ENCODE measurements around the gene LPAR1.

Gene LPAR1

DNA sequence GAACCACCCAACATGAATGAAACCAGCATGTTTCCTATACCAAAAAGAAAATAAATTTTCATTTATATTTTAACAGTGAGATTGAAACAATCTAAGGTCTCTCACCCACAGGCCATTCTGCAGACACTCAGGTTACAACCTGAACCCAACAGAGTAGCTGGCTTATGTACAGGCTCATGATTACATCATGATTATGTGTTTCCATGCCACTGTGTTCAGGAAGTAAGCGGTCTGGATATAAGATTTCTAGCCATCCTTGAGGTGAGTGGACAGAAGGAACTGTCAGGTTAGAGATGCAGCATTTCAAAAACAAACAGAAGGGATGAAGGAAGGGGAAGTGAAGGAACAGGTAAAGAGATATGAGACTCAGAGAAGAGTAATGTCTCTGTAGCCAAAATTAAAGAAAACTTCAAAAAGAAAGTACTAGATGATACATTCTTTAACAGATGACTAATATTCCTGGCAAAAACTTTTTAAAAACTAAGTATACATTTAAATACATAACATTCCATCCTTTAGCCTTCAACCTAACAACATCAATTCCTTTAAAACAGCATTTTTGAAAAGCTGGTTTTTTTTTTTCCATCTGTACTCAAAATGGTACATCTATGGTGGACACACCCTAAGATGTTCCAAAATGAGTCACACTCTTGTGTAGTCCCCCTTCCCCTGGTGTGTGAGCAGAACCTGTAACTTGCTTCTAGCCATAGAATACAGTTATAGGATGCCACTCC lies 119.8 kb downstream of the LPAR1 start:
- no peaks in the 10 kb centered on the region for H3K36me3 Mint-ChIP-seq (ENCODE audit: insufficient read depth)
- no peaks in the 10 kb centered on the region for H3K4me1 Mint-ChIP-seq
- H3K27ac Mint-ChIP-seq (ENCODE audit: low read depth): no peak overlapping the region
- ATAC-seq (replicated peaks; ENCODE audit: extremely low read depth, poor library complexity, severe bottlenecking): no peak
- H3K9me3 Mint-ChIP-seq: peaks cover 7% of the 10 kb centered on the region
- no peaks in the 10 kb centered on the region for H3K27me3 Mint-ChIP-seq
- no peak for DNase-seq (ENCODE audit: low spot score in 2 of 2)
- no peak overlapping the region for H3K4me3 Mint-ChIP-seq

DNA sequence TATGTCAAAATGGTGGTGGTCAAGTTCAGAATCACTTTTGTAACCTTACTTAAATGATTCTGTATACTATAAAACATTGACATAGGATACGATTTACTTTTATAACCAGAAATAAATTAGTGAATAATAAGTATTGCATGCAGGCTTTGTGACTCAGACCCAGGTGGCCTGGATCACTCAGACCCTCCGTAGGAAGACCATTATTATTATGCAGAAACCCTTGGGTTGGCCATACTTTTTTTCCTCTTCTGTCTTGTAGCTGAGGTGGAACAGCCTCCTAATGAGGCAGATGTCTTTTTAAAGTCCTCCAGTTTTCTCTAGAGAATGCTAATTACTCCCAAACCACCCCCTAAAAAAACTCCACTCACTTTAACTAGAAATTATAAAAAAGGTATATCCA lies 121.9 kb downstream of the LPAR1 start:
- no peaks in the 10 kb centered on the region for H3K4me1 Mint-ChIP-seq

DNA sequence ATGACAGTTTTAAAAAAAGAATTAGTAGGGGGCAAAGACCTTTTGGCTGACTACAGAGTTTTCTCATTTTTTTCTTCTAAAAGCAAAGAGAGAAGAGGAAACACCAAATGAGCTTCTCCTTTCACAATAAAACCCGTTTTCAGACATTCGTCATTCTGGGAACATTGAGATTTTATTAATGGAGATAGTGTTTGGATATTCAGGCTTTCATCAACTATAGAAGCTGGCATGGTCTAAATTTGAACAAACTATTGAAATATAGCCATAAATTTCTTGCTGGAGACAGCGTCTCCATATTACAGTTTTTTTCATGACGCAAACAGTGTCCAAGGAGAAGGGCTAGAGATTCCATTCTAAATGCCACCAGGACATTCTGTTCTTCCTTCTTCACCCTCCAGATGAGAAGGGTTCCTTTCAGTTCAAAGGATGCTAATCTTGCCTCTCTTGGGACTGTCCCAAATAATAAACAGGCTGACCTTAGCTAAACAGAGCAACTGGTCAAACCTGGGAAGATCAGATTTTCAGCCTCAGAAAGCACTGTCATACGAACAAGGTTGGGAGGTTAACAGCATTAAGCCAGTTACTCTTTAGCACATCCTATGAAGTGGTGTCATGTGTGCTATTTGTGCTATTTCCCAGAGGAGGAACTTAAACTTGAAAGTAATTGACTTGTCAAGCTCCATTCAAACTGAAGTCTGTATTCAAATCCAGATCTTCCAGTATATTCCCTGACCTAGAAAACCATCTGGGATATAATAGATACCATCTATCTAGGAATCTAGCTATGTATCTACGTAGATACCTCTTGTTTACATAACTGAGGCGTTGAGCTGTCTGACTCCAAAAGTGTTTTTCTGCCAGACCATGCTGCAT lies 125.6 kb downstream of the LPAR1 start:
- DNase-seq (ENCODE audit: low spot score in 2 of 2): no peak
- H3K27me3 Mint-ChIP-seq: no peaks in the 10 kb centered on the region
- H3K36me3 Mint-ChIP-seq (ENCODE audit: insufficient read depth): no peaks in the 10 kb centered on the region
- ATAC-seq (replicated peaks; ENCODE audit: extremely low read depth, poor library complexity, severe bottlenecking): no peak
- no peaks in the 10 kb centered on the region for H3K4me1 Mint-ChIP-seq
- H3K4me3 Mint-ChIP-seq: no peak overlapping the region
- H3K27ac Mint-ChIP-seq (ENCODE audit: low read depth): no peak overlapping the region
- peaks cover 7% of the 10 kb centered on the region for H3K9me3 Mint-ChIP-seq

More for the DNA sequence above, 121.9 kb downstream of the LPAR1 start:
- no peak overlapping the region for H3K4me3 Mint-ChIP-seq
- H3K27ac Mint-ChIP-seq (ENCODE audit: low read depth): no peak overlapping the region
- H3K9me3 Mint-ChIP-seq: peaks cover 7% of the 10 kb centered on the region
- ATAC-seq (replicated peaks; ENCODE audit: extremely low read depth, poor library complexity, severe bottlenecking): no peak
- no peaks in the 10 kb centered on the region for H3K36me3 Mint-ChIP-seq (ENCODE audit: insufficient read depth)
- no peak for DNase-seq (ENCODE audit: low spot score in 2 of 2)
- H3K27me3 Mint-ChIP-seq: no peaks in the 10 kb centered on the region

DNA sequence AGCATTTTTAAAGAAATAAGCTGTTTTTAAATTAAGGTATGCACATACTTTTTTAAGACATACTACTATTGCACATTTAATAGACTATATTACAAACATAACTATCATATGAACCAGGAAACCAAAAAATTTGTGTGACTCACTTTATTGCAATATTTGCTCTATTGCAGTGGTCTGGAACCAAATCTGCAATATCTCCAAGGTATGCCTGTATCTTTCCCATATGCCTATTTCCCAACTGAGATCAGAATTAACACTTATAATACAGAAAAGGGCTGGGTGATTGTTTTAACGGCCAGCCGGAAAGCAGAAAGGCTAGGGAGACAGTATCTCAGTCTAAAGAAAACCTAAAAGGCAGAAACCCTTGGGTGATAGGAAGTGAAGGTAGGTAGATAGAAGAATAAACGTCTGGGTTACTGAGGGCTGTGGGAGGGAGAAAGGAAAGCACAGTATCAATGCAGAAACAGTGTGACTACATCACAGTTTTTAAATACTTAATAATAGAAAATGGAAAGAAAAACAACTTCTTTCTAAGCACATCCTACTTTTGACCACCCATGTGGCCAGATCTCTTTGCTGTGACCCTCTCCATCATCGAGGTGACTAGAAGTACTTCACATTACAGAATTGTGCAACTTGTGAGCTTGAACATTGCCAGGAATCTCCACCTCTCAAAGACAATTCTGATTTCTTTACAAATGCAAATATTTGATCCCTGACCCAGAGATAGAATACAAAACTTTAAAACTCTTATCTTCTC lies 126.4 kb downstream of the LPAR1 start:
- ATAC-seq (replicated peaks; ENCODE audit: extremely low read depth, poor library complexity, severe bottlenecking) (no peak), DNase-seq (ENCODE audit: low spot score in 2 of 2) (no peak)
- no peaks in the 10 kb centered on the region for H3K27me3 Mint-ChIP-seq
- H3K9me3 Mint-ChIP-seq: peaks cover 7% of the 10 kb centered on the region
- H3K27ac Mint-ChIP-seq (ENCODE audit: low read depth): no peak overlapping the region
- H3K4me1 Mint-ChIP-seq: no peaks in the 10 kb centered on the region
- no peak overlapping the region for H3K4me3 Mint-ChIP-seq
- no peaks in the 10 kb centered on the region for H3K36me3 Mint-ChIP-seq (ENCODE audit: insufficient read depth)

DNA sequence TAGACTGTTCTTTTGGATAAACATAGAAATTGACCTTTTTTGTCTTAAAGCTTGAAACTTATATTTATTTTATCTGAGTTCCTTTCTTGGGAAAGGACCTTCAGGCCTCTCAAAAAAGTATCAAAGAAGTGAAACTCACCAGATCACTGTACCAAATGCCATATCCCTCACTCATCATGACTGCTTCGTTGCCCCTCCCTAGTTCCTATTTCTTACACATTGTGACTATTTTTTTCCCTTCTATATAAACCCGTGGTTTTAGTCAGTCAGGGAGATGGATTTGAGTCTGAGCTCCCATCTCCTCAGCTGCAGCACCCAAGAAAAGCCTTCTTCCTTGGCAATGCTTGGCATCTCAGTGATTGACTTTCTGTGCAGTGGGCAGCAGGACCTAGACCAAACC lies 129.4 kb downstream of the LPAR1 start:
- Mint-ChIP-seq H3K27ac (ENCODE audit: low read depth) (no peak overlapping the region), H3K4me3 (no peak overlapping the region), H3K9me3 (peaks cover 11% of the 10 kb centered on the region), H3K27me3 (no peaks in the 10 kb centered on the region), H3K4me1 (no peaks in the 10 kb centered on the region), H3K36me3 (ENCODE audit: insufficient read depth) (no peaks in the 10 kb centered on the region)
- ATAC-seq (replicated peaks; ENCODE audit: extremely low read depth, poor library complexity, severe bottlenecking) (no peak), DNase-seq (ENCODE audit: low spot score in 2 of 2) (no peak)

DNA sequence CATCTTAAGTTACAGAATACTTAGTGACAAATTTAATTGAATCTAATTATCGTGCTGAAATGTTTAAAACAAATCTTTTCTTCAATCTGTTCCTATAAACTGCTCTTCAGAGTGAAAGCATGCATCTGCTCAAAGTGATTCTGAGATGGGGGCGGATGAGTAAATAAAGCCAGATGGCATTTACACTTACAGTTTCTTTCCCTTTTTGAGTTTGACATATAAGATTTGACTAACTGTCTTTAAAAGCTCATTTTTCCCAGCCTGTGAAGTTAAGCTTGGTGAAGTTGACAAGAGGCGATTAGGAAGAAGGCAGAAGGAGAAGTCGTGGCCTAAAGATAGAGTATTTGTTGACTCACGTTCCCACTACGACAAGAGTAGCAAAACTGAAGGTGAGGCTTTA lies 137.4 kb downstream of the LPAR1 start:
- H3K4me3 Mint-ChIP-seq: no peak overlapping the region
- no peaks in the 10 kb centered on the region for H3K4me1 Mint-ChIP-seq
- DNase-seq (ENCODE audit: low spot score in 2 of 2): no peak
- H3K36me3 Mint-ChIP-seq (ENCODE audit: insufficient read depth): no peaks in the 10 kb centered on the region
- peaks cover 40% of the 10 kb centered on the region for H3K9me3 Mint-ChIP-seq
- ATAC-seq (replicated peaks; ENCODE audit: extremely low read depth, poor library complexity, severe bottlenecking): no peak
- no peaks in the 10 kb centered on the region for H3K27me3 Mint-ChIP-seq
- H3K27ac Mint-ChIP-seq (ENCODE audit: low read depth): no peak overlapping the region

DNA sequence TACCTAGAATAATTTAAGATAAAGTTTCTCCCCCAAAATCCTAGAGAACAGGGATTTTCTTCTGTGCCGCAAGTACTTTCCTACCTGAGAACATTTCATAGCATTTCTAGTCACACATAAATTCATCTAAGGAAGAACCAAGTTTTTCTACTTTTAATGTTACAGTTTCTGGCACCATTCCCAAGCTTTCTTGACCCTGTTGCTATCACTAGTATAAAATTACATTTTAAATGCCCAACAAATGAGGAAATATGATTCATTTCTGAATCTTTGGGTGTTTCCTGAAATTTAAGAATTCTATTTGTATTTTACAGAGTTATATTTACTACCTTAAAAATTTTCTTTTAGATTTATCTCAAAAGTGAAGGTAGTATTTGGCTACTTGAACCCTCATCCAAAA lies 137.8 kb downstream of the LPAR1 start:
- Mint-ChIP-seq H3K4me1 (no peaks in the 10 kb centered on the region), H3K27ac (ENCODE audit: low read depth) (no peak overlapping the region), H3K27me3 (no peaks in the 10 kb centered on the region), H3K9me3 (peaks cover 40% of the 10 kb centered on the region), H3K4me3 (no peak overlapping the region), H3K36me3 (ENCODE audit: insufficient read depth) (no peaks in the 10 kb centered on the region)
- no peak for ATAC-seq (replicated peaks; ENCODE audit: extremely low read depth, poor library complexity, severe bottlenecking)
- DNase-seq (ENCODE audit: low spot score in 2 of 2): no peak

DNA sequence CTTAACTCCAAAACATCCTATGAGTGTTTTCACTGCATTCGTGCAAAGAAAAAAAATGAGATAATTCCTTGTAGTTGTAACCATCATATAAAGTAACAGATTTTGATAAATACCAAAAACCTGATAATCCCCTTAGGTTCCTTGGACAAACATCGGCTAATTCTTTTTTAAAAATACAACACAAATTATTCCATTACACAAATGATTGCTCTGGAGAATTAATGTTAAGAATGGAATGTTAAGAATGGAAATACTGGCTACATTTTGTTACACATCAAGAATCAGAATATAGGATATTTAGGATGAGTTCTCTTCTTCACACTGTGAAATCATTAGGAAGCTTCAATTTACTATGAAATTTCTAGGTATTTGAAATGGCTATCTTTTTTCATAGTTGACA lies 139.4 kb downstream of the LPAR1 start:
- Mint-ChIP-seq H3K27me3 (no peaks in the 10 kb centered on the region), H3K27ac (ENCODE audit: low read depth) (no peak overlapping the region), H3K9me3 (peaks cover 36% of the 10 kb centered on the region), H3K4me1 (no peaks in the 10 kb centered on the region), H3K36me3 (ENCODE audit: insufficient read depth) (no peaks in the 10 kb centered on the region), H3K4me3 (no peak overlapping the region)
- ATAC-seq (replicated peaks; ENCODE audit: extremely low read depth, poor library complexity, severe bottlenecking) (no peak), DNase-seq (ENCODE audit: low spot score in 2 of 2) (no peak)

DNA sequence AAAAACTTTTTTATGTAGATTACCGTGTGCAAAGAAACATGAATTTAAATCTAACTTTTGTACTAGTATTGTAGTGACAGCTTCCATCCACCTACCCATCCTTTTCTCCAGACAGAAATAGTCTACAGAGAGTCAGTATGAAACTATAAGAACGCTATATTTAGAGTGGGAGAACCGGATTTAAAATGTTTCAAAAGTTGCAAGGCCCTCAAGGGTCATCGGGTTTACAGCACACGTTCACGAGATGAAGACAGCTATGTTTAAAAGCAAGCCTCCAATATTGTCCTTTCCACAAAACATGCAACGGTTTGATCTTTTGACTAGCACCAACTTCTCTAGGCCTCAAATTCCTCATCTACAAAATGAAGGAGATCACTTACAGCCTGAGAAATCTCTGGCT lies 139.9 kb downstream of the LPAR1 start:
- Mint-ChIP-seq H3K4me1 (no peaks in the 10 kb centered on the region), H3K27me3 (no peaks in the 10 kb centered on the region), H3K36me3 (ENCODE audit: insufficient read depth) (no peaks in the 10 kb centered on the region), H3K9me3 (peaks cover 36% of the 10 kb centered on the region), H3K27ac (ENCODE audit: low read depth) (no peak overlapping the region), H3K4me3 (no peak overlapping the region)
- DNase-seq (ENCODE audit: low spot score in 2 of 2) (no peak), ATAC-seq (replicated peaks; ENCODE audit: extremely low read depth, poor library complexity, severe bottlenecking) (no peak)

DNA sequence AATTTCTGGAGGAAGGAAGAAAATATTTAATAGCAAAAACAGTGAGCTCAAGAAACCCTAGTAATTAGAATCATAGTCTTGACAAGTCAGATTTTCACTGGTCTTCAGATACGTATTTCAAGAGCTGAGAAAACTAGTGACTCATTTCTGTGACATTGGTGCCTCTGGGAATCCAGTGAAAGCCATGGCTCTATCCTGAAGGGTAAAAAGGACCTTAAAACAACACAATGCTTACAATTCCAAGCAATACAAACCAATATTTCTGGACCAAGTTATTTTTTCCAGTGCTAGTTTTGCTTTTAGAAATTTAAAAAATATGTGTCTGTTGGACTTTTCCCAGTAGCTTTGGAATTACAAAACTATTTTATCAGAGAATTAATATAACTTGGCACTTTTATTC lies 140.3 kb downstream of the LPAR1 start:
- H3K4me1 Mint-ChIP-seq: no peaks in the 10 kb centered on the region
- ATAC-seq (replicated peaks; ENCODE audit: extremely low read depth, poor library complexity, severe bottlenecking) (no peak), DNase-seq (ENCODE audit: low spot score in 2 of 2) (no peak)
- H3K27me3 Mint-ChIP-seq: no peaks in the 10 kb centered on the region
- H3K27ac Mint-ChIP-seq (ENCODE audit: low read depth): no peak overlapping the region
- peaks cover 33% of the 10 kb centered on the region for H3K9me3 Mint-ChIP-seq
- no peak overlapping the region for H3K4me3 Mint-ChIP-seq
- no peaks in the 10 kb centered on the region for H3K36me3 Mint-ChIP-seq (ENCODE audit: insufficient read depth)

DNA sequence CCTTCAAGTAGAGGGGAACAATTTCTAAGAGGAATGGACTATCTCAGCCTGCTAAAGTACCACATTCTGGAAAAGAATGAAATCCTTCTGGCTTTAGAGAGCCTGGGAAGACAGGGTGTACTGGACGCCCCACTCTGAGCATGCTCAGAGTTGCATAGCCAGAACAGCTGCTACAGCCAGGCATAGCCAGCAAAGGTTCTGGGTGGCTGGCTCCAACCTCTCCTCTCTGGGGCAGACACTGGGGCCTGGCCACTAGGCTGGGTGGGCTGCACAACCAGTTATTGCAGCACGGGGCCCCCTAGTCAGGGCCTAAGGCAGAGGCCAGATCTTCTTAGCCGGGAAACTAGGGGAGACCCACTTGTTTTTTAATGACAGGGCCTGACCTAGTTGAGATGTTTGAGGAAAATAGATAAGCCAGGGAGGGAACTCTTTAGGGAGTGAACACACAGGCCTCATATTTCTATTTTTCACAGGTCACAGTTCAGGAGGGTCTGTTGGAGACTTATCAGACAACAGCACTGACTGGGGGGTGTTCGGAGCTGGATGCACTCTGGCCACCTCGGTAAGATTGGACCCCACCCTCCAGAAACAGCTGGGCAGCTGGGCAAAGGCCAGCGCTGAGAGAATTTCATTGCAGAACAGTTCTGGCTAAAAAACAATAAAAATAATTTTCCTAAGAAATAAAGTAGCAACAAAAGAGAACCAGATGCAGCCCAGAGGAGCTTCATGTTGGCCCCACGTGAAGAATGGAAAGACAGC lies 142.9 kb downstream of the LPAR1 start:
- Mint-ChIP-seq H3K27me3 (no peaks in the 10 kb centered on the region), H3K9me3 (peaks cover 21% of the 10 kb centered on the region), H3K4me3 (no peak overlapping the region), H3K36me3 (ENCODE audit: insufficient read depth) (no peaks in the 10 kb centered on the region), H3K27ac (ENCODE audit: low read depth) (no peak overlapping the region), H3K4me1 (no peaks in the 10 kb centered on the region)
- no peak for ATAC-seq (replicated peaks; ENCODE audit: extremely low read depth, poor library complexity, severe bottlenecking)
- DNase-seq (ENCODE audit: low spot score in 2 of 2): no peak

DNA sequence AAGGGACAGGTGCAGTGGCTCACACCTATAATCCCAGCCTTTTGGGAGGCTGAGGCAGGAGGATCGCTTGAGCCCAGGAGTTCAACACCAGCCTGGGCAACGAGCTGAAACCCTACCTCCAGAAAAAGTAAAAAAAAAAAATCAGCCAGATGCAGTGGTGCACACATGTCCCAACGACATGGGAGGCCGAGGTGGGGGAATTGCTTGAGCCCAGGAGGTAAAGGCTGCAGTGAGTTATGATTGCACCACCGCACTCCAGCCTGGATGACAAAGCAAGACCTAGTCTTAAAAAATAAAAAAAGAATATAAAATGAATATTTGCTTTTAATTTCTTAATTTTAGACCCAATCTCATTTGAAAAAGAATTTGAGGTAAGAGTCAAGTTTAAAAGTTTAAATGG lies 143.5 kb downstream of the LPAR1 start:
- Mint-ChIP-seq H3K9me3 (peaks cover 21% of the 10 kb centered on the region), H3K36me3 (ENCODE audit: insufficient read depth) (no peaks in the 10 kb centered on the region), H3K27ac (ENCODE audit: low read depth) (no peak overlapping the region), H3K4me3 (no peak overlapping the region), H3K27me3 (no peaks in the 10 kb centered on the region), H3K4me1 (no peaks in the 10 kb centered on the region)
- ATAC-seq (replicated peaks; ENCODE audit: extremely low read depth, poor library complexity, severe bottlenecking) (no peak), DNase-seq (ENCODE audit: low spot score in 2 of 2) (no peak)

All from central memory CD8-positive, alpha-beta T cell (primary cell).